CD4-positive, alpha-beta T cell treated with Interferon alpha-2 for 1 hour (primary cell): ENCODE measurements around the gene SPAG16.

Source experiments
- DNase-seq, 2 donors: peaks; one replicate each; pipeline ENCODE4 v3.0.0-alpha.2; 2020 to 2022

SPAG16 gene

GRCh38 chr2:214104967-214105366 is 820.7 kb downstream of the SPAG16 start:
- DNase-seq = no peak

- no peak for DNase-seq
Observed at GRCh38 chr2:214107726-214108125, 823.5 kb downstream of the SPAG16 start.

GRCh38 chr2:214108598-214108997 is 824.3 kb downstream of the SPAG16 start:
- DNase-seq = no peak

- DNase-seq = no peak
Observed at GRCh38 chr2:214117054-214117453, 832.8 kb downstream of the SPAG16 start.

- no peak for DNase-seq
Observed at GRCh38 chr2:214126135-214126534, 841.9 kb downstream of the SPAG16 start.

- DNase-seq = no peak
Observed at GRCh38 chr2:214127170-214127569, 842.9 kb downstream of the SPAG16 start.

- DNase-seq = no peak
Observed at GRCh38 chr2:214127571-214127970, 843.3 kb downstream of the SPAG16 start.

GRCh38 chr2:214128040-214128439 is 843.8 kb downstream of the SPAG16 start:
- DNase-seq = no peak

GRCh38 chr2:214130114-214130513 is 845.9 kb downstream of the SPAG16 start:
- no peak for DNase-seq

GRCh38 chr2:214135966-214136365 is 851.7 kb downstream of the SPAG16 start:
- no peak for DNase-seq

GRCh38 chr2:214138779-214139178 is 854.5 kb downstream of the SPAG16 start:
- no peak for DNase-seq

- DNase-seq = no peak
Observed at GRCh38 chr2:214139630-214140284, 855.5 kb downstream of the SPAG16 start.

- DNase-seq = no peak
Observed at GRCh38 chr2:214156971-214157370, 872.7 kb downstream of the SPAG16 start.

- DNase-seq = no peak
Observed at GRCh38 chr2:214158851-214159250, 874.6 kb downstream of the SPAG16 start.

GRCh38 chr2:214169281-214169680 is 885.0 kb downstream of the SPAG16 start:
- no peak for DNase-seq

- no peak for DNase-seq
Observed at GRCh38 chr2:214169736-214170135, 885.5 kb downstream of the SPAG16 start.

- DNase-seq = no peak
Observed at GRCh38 chr2:214174563-214174962, 890.3 kb downstream of the SPAG16 start.

- DNase-seq = no peak
Observed at GRCh38 chr2:214180071-214180470, 895.8 kb downstream of the SPAG16 start.

GRCh38 chr2:214180686-214181085 is 896.4 kb downstream of the SPAG16 start:
- DNase-seq = no peak

- DNase-seq = no peak
Observed at GRCh38 chr2:214184461-214184860, 900.2 kb downstream of the SPAG16 start.

GRCh38 chr2:214185546-214185945 is 901.3 kb downstream of the SPAG16 start:
- no peak for DNase-seq

- DNase-seq = no peak
Observed at GRCh38 chr2:214192711-214193110, 908.4 kb downstream of the SPAG16 start.

GRCh38 chr2:214193943-214194342 is 909.7 kb downstream of the SPAG16 start:
- DNase-seq = no peak

GRCh38 chr2:214196260-214196659 is 912.0 kb downstream of the SPAG16 start:
- DNase-seq = no peak

GRCh38 chr2:214201892-214202291 is 917.6 kb downstream of the SPAG16 start:
- no peak for DNase-seq
